Esophagus squamous epithelium (tissue), 4 donors: Measurements from ENCODE around the gene CLCNKA.

Experiments
- POLR2A ChIP-seq, 4 donors: fragments of 450-650 bp; IDR thresholded peaks; one replicate each; pipeline ENCODE4 v1.6.1; 2017; ENCODE audit warnings: antibody characterized with exemption in 4 of 4, mild to moderate bottlenecking in 4 of 4, moderate library complexity in 3 of 4
- TF ChIP-seq, protein P1 (sequence below), 6 experiments: fragments of 450-650 bp in 4 of 6; fragments of 200-600 bp in 2 of 6; sonication (generic) in 2 of 6; IDR thresholded peaks; one replicate each; pipeline ENCODE4 v1.5.1; 2016 to 2019; ENCODE audit warnings: antibody characterized with exemption in 6 of 6, mild to moderate bottlenecking in 4 of 6, moderate library complexity in 4 of 6

DNA sequence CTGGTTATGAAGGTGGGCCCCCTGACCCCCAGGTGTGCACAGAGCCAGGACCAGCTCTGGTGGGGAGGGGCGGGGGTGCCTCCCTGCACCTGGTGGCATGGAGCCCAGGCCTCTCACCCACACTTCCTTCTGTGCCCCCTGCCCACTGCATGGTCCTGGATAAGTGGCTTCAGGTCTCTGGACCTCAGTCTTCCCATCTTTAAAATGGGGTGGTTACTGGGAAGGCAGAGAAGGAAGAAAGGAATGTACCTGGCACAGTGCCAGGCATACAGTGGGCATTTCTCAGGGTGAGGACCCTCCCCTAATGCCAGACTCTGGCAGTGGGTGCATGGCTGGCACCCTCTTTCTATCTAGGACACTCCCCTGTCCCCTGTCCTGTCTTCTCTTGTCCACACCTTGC is 7.5 kb downstream of the CLCNKA start:
- no peak for TF ChIP-seq POLR2A (IDR thresholded peaks at IDR 0.05)
- TF ChIP-seq, protein P1, sequence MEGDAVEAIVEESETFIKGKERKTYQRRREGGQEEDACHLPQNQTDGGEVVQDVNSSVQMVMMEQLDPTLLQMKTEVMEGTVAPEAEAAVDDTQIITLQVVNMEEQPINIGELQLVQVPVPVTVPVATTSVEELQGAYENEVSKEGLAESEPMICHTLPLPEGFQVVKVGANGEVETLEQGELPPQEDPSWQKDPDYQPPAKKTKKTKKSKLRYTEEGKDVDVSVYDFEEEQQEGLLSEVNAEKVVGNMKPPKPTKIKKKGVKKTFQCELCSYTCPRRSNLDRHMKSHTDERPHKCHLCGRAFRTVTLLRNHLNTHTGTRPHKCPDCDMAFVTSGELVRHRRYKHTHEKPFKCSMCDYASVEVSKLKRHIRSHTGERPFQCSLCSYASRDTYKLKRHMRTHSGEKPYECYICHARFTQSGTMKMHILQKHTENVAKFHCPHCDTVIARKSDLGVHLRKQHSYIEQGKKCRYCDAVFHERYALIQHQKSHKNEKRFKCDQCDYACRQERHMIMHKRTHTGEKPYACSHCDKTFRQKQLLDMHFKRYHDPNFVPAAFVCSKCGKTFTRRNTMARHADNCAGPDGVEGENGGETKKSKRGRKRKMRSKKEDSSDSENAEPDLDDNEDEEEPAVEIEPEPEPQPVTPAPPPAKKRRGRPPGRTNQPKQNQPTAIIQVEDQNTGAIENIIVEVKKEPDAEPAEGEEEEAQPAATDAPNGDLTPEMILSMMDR (IDR thresholded peaks at IDR 0.05): no peak
